Measurements from ENCODE around the gene H2BK1.

DNA sequence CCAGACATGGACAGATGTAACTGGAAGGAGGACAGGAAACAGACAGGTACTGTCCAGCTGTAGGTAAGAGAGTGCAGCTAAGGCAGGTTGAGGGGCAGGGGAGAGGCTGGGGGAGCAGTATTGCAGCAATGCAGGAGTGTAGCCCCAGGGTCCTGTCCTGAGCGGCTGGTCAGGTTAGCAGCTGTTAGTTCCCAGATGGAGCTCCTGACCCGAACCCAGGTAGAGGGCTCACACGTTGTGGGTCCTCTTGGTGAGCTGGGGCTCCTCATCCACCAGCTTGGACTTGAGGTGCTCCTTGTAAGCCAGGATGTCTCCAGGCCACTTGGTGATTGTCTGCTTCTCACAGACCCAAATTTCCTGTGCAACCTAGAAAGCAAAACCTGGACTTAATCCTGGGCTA, 3.5 kb upstream of the H2BK1 start:
- TF ChIP-seq, protein P1, sequence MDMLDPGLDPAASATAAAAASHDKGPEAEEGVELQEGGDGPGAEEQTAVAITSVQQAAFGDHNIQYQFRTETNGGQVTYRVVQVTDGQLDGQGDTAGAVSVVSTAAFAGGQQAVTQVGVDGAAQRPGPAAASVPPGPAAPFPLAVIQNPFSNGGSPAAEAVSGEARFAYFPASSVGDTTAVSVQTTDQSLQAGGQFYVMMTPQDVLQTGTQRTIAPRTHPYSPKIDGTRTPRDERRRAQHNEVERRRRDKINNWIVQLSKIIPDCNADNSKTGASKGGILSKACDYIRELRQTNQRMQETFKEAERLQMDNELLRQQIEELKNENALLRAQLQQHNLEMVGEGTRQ (CRISPR knock-in tag; IDR thresholded peaks at IDR 0.05) = no peak
- TF ChIP-seq, protein P2, sequence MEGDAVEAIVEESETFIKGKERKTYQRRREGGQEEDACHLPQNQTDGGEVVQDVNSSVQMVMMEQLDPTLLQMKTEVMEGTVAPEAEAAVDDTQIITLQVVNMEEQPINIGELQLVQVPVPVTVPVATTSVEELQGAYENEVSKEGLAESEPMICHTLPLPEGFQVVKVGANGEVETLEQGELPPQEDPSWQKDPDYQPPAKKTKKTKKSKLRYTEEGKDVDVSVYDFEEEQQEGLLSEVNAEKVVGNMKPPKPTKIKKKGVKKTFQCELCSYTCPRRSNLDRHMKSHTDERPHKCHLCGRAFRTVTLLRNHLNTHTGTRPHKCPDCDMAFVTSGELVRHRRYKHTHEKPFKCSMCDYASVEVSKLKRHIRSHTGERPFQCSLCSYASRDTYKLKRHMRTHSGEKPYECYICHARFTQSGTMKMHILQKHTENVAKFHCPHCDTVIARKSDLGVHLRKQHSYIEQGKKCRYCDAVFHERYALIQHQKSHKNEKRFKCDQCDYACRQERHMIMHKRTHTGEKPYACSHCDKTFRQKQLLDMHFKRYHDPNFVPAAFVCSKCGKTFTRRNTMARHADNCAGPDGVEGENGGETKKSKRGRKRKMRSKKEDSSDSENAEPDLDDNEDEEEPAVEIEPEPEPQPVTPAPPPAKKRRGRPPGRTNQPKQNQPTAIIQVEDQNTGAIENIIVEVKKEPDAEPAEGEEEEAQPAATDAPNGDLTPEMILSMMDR (IDR thresholded peaks at IDR 0.05) = no peak
- TF ChIP-seq NR3C1 (CRISPR knock-in tag; conservative IDR thresholded peaks at IDR 0.05; ENCODE audit: low read depth) (no peak), ZNF423 (CRISPR knock-in tag; IDR thresholded peaks at IDR 0.05) (no peak), CREM (CRISPR knock-in tag; IDR thresholded peaks at IDR 0.05) (no peak), JUN (CRISPR knock-in tag; IDR thresholded peaks at IDR 0.05) (no peak), CBFB (CRISPR knock-in tag; IDR thresholded peaks at IDR 0.05; ENCODE audit: low read depth) (no peak)
- TF ChIP-seq, protein P3, sequence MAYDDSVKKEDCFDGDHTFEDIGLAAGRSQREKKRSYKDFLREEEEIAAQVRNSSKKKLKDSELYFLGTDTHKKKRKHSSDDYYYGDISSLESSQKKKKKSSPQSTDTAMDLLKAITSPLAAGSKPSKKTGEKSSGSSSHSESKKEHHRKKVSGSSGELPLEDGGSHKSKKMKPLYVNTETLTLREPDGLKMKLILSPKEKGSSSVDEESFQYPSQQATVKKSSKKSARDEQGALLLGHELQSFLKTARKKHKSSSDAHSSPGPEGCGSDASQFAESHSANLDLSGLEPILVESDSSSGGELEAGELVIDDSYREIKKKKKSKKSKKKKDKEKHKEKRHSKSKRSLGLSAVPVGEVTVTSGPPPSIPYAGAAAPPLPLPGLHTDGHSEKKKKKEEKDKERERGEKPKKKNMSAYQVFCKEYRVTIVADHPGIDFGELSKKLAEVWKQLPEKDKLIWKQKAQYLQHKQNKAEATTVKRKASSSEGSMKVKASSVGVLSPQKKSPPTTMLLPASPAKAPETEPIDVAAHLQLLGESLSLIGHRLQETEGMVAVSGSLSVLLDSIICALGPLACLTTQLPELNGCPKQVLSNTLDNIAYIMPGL (CRISPR knock-in tag; IDR thresholded peaks at IDR 0.05) = no peak
- TF ChIP-seq, protein P4, sequence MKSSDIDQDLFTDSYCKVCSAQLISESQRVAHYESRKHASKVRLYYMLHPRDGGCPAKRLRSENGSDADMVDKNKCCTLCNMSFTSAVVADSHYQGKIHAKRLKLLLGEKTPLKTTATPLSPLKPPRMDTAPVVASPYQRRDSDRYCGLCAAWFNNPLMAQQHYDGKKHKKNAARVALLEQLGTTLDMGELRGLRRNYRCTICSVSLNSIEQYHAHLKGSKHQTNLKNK (CRISPR knock-in tag; IDR thresholded peaks at IDR 0.05) = no peak
- TF ChIP-seq, protein P5, sequence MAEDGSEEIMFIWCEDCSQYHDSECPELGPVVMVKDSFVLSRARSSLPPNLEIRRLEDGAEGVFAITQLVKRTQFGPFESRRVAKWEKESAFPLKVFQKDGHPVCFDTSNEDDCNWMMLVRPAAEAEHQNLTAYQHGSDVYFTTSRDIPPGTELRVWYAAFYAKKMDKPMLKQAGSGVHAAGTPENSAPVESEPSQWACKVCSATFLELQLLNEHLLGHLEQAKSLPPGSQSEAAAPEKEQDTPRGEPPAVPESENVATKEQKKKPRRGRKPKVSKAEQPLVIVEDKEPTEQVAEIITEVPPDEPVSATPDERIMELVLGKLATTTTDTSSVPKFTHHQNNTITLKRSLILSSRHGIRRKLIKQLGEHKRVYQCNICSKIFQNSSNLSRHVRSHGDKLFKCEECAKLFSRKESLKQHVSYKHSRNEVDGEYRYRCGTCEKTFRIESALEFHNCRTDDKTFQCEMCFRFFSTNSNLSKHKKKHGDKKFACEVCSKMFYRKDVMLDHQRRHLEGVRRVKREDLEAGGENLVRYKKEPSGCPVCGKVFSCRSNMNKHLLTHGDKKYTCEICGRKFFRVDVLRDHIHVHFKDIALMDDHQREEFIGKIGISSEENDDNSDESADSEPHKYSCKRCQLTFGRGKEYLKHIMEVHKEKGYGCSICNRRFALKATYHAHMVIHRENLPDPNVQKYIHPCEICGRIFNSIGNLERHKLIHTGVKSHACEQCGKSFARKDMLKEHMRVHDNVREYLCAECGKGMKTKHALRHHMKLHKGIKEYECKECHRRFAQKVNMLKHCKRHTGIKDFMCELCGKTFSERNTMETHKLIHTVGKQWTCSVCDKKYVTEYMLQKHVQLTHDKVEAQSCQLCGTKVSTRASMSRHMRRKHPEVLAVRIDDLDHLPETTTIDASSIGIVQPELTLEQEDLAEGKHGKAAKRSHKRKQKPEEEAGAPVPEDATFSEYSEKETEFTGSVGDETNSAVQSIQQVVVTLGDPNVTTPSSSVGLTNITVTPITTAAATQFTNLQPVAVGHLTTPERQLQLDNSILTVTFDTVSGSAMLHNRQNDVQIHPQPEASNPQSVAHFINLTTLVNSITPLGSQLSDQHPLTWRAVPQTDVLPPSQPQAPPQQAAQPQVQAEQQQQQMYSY (CRISPR knock-in tag; IDR thresholded peaks at IDR 0.05) = no peak
- TF ChIP-seq, protein P6, sequence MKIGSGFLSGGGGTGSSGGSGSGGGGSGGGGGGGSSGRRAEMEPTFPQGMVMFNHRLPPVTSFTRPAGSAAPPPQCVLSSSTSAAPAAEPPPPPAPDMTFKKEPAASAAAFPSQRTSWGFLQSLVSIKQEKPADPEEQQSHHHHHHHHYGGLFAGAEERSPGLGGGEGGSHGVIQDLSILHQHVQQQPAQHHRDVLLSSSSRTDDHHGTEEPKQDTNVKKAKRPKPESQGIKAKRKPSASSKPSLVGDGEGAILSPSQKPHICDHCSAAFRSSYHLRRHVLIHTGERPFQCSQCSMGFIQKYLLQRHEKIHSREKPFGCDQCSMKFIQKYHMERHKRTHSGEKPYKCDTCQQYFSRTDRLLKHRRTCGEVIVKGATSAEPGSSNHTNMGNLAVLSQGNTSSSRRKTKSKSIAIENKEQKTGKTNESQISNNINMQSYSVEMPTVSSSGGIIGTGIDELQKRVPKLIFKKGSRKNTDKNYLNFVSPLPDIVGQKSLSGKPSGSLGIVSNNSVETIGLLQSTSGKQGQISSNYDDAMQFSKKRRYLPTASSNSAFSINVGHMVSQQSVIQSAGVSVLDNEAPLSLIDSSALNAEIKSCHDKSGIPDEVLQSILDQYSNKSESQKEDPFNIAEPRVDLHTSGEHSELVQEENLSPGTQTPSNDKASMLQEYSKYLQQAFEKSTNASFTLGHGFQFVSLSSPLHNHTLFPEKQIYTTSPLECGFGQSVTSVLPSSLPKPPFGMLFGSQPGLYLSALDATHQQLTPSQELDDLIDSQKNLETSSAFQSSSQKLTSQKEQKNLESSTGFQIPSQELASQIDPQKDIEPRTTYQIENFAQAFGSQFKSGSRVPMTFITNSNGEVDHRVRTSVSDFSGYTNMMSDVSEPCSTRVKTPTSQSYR (CRISPR knock-in tag; IDR thresholded peaks at IDR 0.05) = no peak
- TF ChIP-seq, protein P7, sequence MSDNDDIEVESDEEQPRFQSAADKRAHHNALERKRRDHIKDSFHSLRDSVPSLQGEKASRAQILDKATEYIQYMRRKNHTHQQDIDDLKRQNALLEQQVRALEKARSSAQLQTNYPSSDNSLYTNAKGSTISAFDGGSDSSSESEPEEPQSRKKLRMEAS (CRISPR knock-in tag; IDR thresholded peaks at IDR 0.05) = no peak

Data from WTC11 (cell line).